ENCODE results near the gene KYNU. TPM values are rescaled to one million over a fixed set of nuclear protein-coding genes. Genes with fewer than 3 reads are reported as not detected.

The KYNU gene
- total and polyA plus RNA-seq, 10 of the 15 experiments (the other 5 are each of a cell fraction or from before 2014, with no cell fraction given), result 31.3 to 101 (median 38.3) TPM

- no peak overlapping the region for H3K4me2 ChIP-seq (ENCODE audit: control insufficient read depth, insufficient read depth)
- no peak overlapping the region for H3K9ac ChIP-seq (ENCODE audit: control insufficient read depth, insufficient read depth, low read length)
- 95% methylated on average over 28 of the region's 28 CpGs for WGBS (ENCODE audit: insufficient coverage, insufficient replicate concordance, low lambda C conversion rate, missing lambda C conversion rate)
- FAIRE-seq (no peak), DNase-seq (ENCODE audit: low read depth, low spot score) (no peak), ATAC-seq (no peak)
- no peaks in the 10 kb centered on the region for H3K27me3 ChIP-seq (replicated peaks in 1 of 2; ENCODE audit: control insufficient read depth in 2 of 2, insufficient read depth in 2 of 2, low read length in 1 of 2)
- ChIA-PET CTCF (no interaction called here), RAD21 (ENCODE audit: unreplicated experiment) (no interaction called here), SMC1A (ENCODE audit: uncharacterized antibody, unreplicated experiment) (no interaction called here), POLR2A (no interaction called here)
- no peaks in the 10 kb centered on the region for H3K36me3 ChIP-seq (ENCODE audit: control insufficient read depth in 2 of 2, insufficient read depth in 2 of 2, low read length in 1 of 2)
- H2AFZ ChIP-seq (ENCODE audit: control insufficient read depth, low read depth, low read length), result no peak overlapping the region
- no peaks in the 10 kb centered on the region for H3K9me3 ChIP-seq (replicated peaks; ENCODE audit: control insufficient read depth, insufficient read depth, low read length)
- in situ Hi-C loops (cut with MboI), result no loop called here
- H4K20me1 ChIP-seq (ENCODE audit: control insufficient read depth, insufficient read depth), result no peaks in the 10 kb centered on the region
- H3K4me3 ChIP-seq, result no peak overlapping the region
- intact Hi-C loops (cut with micrococcal nuclease; ENCODE audit: unreplicated experiment), result no loop called here
- H3K27ac ChIP-seq (ENCODE audit: control insufficient read depth, insufficient read depth), result no peak overlapping the region
- no TSS peak for BruUV-seq (replicated peaks)
- no peaks in the 10 kb centered on the region for H3K4me1 ChIP-seq (ENCODE audit: control insufficient read depth, insufficient read depth, low read length)
- H3K79me2 ChIP-seq (ENCODE audit: control insufficient read depth, insufficient read depth, low read length), result no peaks in the 10 kb centered on the region
- TF ChIP-seq NBN (IDR thresholded peaks at IDR 0.05), result no peak
- TF ChIP-seq, protein P1, sequence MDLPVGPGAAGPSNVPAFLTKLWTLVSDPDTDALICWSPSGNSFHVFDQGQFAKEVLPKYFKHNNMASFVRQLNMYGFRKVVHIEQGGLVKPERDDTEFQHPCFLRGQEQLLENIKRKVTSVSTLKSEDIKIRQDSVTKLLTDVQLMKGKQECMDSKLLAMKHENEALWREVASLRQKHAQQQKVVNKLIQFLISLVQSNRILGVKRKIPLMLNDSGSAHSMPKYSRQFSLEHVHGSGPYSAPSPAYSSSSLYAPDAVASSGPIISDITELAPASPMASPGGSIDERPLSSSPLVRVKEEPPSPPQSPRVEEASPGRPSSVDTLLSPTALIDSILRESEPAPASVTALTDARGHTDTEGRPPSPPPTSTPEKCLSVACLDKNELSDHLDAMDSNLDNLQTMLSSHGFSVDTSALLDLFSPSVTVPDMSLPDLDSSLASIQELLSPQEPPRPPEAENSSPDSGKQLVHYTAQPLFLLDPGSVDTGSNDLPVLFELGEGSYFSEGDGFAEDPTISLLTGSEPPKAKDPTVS (IDR thresholded peaks at IDR 0.05; ENCODE audit: low read depth, low read length), result no peak
- TF ChIP-seq TCF7 (IDR thresholded peaks at IDR 0.05; ENCODE audit: borderline replicate concordance), result no peak
- TF ChIP-seq MYC (IDR thresholded peaks at IDR 0.05; ENCODE audit: insufficient read depth, insufficient read length, insufficient replicate concordance, low read length, severe bottlenecking), result no peak
- no peak for TF ChIP-seq CTCF (IDR thresholded peaks at IDR 0.05 in 2 of 3, conservative IDR thresholded peaks at IDR 0.05 in 1 of 3; ENCODE audit: control insufficient read depth in 2 of 3, extremely low read depth in 1 of 3, insufficient read depth in 1 of 3, low read depth in 3 of 3, low read length in 3 of 3)
- TF ChIP-seq MTA3 (IDR thresholded peaks at IDR 0.05; ENCODE audit: borderline replicate concordance, low read length), result no peak
- TF ChIP-seq ZNF24 (IDR thresholded peaks at IDR 0.05), result no peak
- no peak for TF ChIP-seq STAT1 (conservative IDR thresholded peaks at IDR 0.05)
- no peak for TF ChIP-seq LARP7 (IDR thresholded peaks at IDR 0.05)
- TF ChIP-seq ZNF274 (IDR thresholded peaks at IDR 0.05; ENCODE audit: insufficient read depth, insufficient read length), result no peak
- TF ChIP-seq, protein P2, sequence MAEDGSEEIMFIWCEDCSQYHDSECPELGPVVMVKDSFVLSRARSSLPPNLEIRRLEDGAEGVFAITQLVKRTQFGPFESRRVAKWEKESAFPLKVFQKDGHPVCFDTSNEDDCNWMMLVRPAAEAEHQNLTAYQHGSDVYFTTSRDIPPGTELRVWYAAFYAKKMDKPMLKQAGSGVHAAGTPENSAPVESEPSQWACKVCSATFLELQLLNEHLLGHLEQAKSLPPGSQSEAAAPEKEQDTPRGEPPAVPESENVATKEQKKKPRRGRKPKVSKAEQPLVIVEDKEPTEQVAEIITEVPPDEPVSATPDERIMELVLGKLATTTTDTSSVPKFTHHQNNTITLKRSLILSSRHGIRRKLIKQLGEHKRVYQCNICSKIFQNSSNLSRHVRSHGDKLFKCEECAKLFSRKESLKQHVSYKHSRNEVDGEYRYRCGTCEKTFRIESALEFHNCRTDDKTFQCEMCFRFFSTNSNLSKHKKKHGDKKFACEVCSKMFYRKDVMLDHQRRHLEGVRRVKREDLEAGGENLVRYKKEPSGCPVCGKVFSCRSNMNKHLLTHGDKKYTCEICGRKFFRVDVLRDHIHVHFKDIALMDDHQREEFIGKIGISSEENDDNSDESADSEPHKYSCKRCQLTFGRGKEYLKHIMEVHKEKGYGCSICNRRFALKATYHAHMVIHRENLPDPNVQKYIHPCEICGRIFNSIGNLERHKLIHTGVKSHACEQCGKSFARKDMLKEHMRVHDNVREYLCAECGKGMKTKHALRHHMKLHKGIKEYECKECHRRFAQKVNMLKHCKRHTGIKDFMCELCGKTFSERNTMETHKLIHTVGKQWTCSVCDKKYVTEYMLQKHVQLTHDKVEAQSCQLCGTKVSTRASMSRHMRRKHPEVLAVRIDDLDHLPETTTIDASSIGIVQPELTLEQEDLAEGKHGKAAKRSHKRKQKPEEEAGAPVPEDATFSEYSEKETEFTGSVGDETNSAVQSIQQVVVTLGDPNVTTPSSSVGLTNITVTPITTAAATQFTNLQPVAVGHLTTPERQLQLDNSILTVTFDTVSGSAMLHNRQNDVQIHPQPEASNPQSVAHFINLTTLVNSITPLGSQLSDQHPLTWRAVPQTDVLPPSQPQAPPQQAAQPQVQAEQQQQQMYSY (CRISPR knock-in tag; IDR thresholded peaks at IDR 0.05), result no peak
- TF ChIP-seq YY1 (IDR thresholded peaks at IDR 0.05; ENCODE audit: low read depth, low read length), result no peak
- no peak for TF ChIP-seq SMARCA5 (IDR thresholded peaks at IDR 0.05)
- TF ChIP-seq SMAD5 (IDR thresholded peaks at IDR 0.05; ENCODE audit: low read depth), result no peak
- TF ChIP-seq, protein P3, sequence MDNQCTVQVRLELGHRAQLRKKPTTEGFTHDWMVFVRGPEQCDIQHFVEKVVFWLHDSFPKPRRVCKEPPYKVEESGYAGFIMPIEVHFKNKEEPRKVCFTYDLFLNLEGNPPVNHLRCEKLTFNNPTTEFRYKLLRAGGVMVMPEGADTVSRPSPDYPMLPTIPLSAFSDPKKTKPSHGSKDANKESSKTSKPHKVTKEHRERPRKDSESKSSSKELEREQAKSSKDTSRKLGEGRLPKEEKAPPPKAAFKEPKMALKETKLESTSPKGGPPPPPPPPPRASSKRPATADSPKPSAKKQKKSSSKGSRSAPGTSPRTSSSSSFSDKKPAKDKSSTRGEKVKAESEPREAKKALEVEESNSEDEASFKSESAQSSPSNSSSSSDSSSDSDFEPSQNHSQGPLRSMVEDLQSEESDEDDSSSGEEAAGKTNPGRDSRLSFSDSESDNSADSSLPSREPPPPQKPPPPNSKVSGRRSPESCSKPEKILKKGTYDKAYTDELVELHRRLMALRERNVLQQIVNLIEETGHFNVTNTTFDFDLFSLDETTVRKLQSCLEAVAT (IDR thresholded peaks at IDR 0.05), result no peak
Observed at GRCh38 chr2:143026411-143027054, 149.1 kb downstream of the KYNU start.
